Gastroesophageal sphincter (tissue), 4 donors: ENCODE data around the gene PHKG2. TPM values are rescaled to one million over a fixed set of nuclear protein-coding genes. Genes with fewer than 3 reads are reported as not detected.

Experiments
- ATAC-seq: fragments of 150-250 bp; one replicate; pipeline ENCODE4 v1.9.1; 2016; ENCODE audit warnings: mild to moderate bottlenecking, moderate library complexity
- H3K27ac ChIP-seq, 4 donors: fragments of 200-600 bp; sonication (generic) in 3 of 4; 1 replicate in 3 of 4; 2 replicates in 1 of 4; pipeline ENCODE4 v1.5.1; 2016 to 2019
- H3K27me3 ChIP-seq: fragments of 200-600 bp; sonication (generic); one replicate; pipeline ENCODE4 v1.5.1; 2019
- H3K36me3 ChIP-seq, 2 donors: fragments of 200-600 bp; sonication (generic); one replicate each; pipeline ENCODE4 v1.5.1; 2019; ENCODE audit warnings: control low read depth in 1 of 2
- H3K4me1 ChIP-seq, 3 donors: fragments of 200-600 bp; sonication (generic); 1 replicate in 2 of 3; 2 replicates in 1 of 3; pipeline ENCODE4 v1.5.1; 2016 to 2019; ENCODE audit warnings: control low read depth in 2 of 3
- H3K4me3 ChIP-seq, 2 donors: fragments of 200-600 bp; sonication (generic); one replicate each; pipeline ENCODE4 v1.5.1; 2019; ENCODE audit warnings: mild to moderate bottlenecking in 1 of 2, moderate library complexity in 1 of 2
- H3K9me3 ChIP-seq, 3 donors: fragments of 200-600 bp; sonication (generic); one replicate each; pipeline ENCODE4 v1.5.1; 2017 to 2019; ENCODE audit warnings: control low read depth in 2 of 3
- EP300 ChIP-seq: sonication (generic); formaldehyde crosslinking; IDR thresholded peaks from one replicate; pipeline ENCODE4 v1.6.1; 2017; ENCODE audit warnings: antibody characterized with exemption, mild to moderate bottlenecking
- POLR2A ChIP-seq, 2 donors: fragments of 450-650 bp; IDR thresholded peaks; one replicate each; pipeline ENCODE4 v1.6.1; 2017; ENCODE audit warnings: antibody characterized with exemption in 2 of 2, mild to moderate bottlenecking in 2 of 2, moderate library complexity in 1 of 2
- POLR2AphosphoS5 ChIP-seq: sonication (generic); formaldehyde crosslinking; IDR thresholded peaks from one replicate; pipeline ENCODE4 v1.6.1; 2017; ENCODE audit warnings: antibody characterized with exemption
- WGBS, 2 donors: methylation state at CpG; one replicate each; pipeline ENCODE4 v1.1.5; 2018; ENCODE audit warnings: low coverage in 1 of 2; 5-methylcytosine and 5-hydroxymethylcytosine counted together
- total RNA-seq, 4 donors: library from RNA; depleted of rRNA; stranded (reverse); fragments of >200 nt; gene quantifications; one replicate each; pipeline ENCODE4 v1.1.0, GENCODE V29; 2016
- TF ChIP-seq, protein P1 (sequence below), 4 experiments: fragments of 200-600 bp in 2 of 4; fragments of 450-650 bp in 2 of 4; sonication (generic) in 1 of 4; IDR thresholded peaks; one replicate each; pipeline ENCODE4 v1.5.1; 2017 to 2019; ENCODE audit warnings: antibody characterized with exemption in 4 of 4, mild to moderate bottlenecking in 2 of 4, moderate library complexity in 2 of 4

PHKG2 gene
- total RNA-seq, 4 donors from 2014 or later, result 19.4 to 29.0 (median 23.4) TPM

GRCh38 chr16:30764086-30764485 is 15.9 kb downstream of the PHKG2 start:
- 71 to 100% methylated on average over 1 of the region's 11 CpGs for WGBS, 2 donors
- no peaks in the 10 kb centered on the region for H3K27me3 ChIP-seq

GRCh38 chr16:30764816-30765465 is 16.7 kb downstream of the PHKG2 start:
- ATAC-seq, result no peak
- Histone ChIP-seq H3K27me3 (no peaks in the 10 kb centered on the region), H3K9me3 (no peaks in the 10 kb centered on the region), H3K4me1 (peaks cover 5 to 40% (median 21%) of the 10 kb centered on the region in 3 donors), H3K4me3 (no peak overlapping the region), H3K27ac (no peak overlapping the region), H3K36me3 (peaks cover 0 to 69% of the 10 kb centered on the region in 2 donors)
- TF ChIP-seq, protein P1, sequence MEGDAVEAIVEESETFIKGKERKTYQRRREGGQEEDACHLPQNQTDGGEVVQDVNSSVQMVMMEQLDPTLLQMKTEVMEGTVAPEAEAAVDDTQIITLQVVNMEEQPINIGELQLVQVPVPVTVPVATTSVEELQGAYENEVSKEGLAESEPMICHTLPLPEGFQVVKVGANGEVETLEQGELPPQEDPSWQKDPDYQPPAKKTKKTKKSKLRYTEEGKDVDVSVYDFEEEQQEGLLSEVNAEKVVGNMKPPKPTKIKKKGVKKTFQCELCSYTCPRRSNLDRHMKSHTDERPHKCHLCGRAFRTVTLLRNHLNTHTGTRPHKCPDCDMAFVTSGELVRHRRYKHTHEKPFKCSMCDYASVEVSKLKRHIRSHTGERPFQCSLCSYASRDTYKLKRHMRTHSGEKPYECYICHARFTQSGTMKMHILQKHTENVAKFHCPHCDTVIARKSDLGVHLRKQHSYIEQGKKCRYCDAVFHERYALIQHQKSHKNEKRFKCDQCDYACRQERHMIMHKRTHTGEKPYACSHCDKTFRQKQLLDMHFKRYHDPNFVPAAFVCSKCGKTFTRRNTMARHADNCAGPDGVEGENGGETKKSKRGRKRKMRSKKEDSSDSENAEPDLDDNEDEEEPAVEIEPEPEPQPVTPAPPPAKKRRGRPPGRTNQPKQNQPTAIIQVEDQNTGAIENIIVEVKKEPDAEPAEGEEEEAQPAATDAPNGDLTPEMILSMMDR (IDR thresholded peaks at IDR 0.05), result no peak
- no peak for TF ChIP-seq EP300
- WGBS, 2 donors, result 100% methylated on average over 2 of the region's 12 CpGs

More at GRCh38 chr16:30764086-30764485, 15.9 kb downstream of the PHKG2 start:
- no peak for TF ChIP-seq POLR2A (IDR thresholded peaks at IDR 0.05)
- TF ChIP-seq POLR2AphosphoS5, result no peak
- TF ChIP-seq EP300, result no peak
- TF ChIP-seq, protein P1 (IDR thresholded peaks at IDR 0.05), result no peak
- peaks cover 5 to 40% (median 21%) of the 10 kb centered on the region in 3 donors for H3K4me1 ChIP-seq
- H3K27ac ChIP-seq, result no peak overlapping the region
- no peak for ATAC-seq
- no peaks in the 10 kb centered on the region for H3K9me3 ChIP-seq
- H3K36me3 ChIP-seq, result peaks cover 0 to 61% of the 10 kb centered on the region in 2 donors
- H3K4me3 ChIP-seq, result no peak overlapping the region

DNA sequence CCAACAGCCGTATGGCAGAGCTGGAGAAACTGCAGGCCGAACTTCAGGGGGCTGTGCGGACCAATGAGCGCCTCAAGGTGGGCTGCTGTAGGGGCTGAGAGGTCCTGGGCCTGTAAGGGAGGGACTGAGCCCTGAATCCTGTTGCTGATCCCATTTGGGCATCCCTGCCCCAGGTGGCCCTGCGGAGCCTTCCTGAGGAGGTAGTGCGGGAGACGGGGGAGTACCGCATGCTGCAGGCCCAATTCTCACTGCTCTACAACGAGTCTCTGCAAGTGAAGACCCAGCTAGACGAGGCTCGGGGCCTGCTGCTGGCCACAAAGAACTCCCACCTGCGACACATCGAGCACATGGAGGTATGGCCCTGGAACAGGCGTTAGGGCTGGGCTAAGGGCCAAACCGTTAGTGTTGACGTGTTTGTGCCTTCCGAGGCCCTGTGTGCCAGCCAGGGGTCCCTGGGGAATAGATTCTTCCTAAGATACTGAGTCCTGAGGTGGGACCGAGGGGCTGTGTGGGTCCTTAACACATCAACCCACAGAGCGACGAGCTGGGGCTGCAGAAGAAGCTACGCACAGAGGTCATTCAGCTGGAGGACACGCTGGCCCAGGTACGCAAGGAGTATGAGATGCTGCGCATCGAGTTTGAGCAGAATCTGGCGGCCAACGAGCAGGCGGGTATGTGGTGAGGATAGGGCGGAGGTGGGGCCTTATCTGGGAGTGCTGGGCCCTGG is 18.1 kb downstream of the PHKG2 start:
- Histone ChIP-seq H3K36me3 (peaks cover 0 to 84% of the 10 kb centered on the region in 2 donors), H3K4me3 (no peak overlapping the region), H3K27ac (no peak overlapping the region), H3K9me3 (no peaks in the 10 kb centered on the region), H3K4me1 (peaks cover 5 to 29% (median 14%) of the 10 kb centered on the region in 3 donors), H3K27me3 (no peaks in the 10 kb centered on the region)
- ATAC-seq, result no peak
- TF ChIP-seq, protein P1 (IDR thresholded peaks at IDR 0.05), result no peak
- TF ChIP-seq EP300, result no peak
- TF ChIP-seq POLR2AphosphoS5, result no peak
- no peak for TF ChIP-seq POLR2A (IDR thresholded peaks at IDR 0.05)
- 65 to 75% methylated on average over 4 to 9 of the region's 29 CpGs for WGBS, 2 donors

GRCh38 chr16:30766933-30767284 is 18.7 kb downstream of the PHKG2 start:
- no peak for ATAC-seq
- TF ChIP-seq EP300, result no peak
- no peaks in the 10 kb centered on the region for H3K9me3 ChIP-seq
- H3K27ac ChIP-seq, result no peak overlapping the region
- peaks cover 5 to 26% (median 12%) of the 10 kb centered on the region in 3 donors for H3K4me1 ChIP-seq
- WGBS, 2 donors, result 68 to 78% methylated on average over 4 of the region's 4 CpGs
- H3K36me3 ChIP-seq, result peaks cover 0 to 89% of the 10 kb centered on the region in 2 donors
- H3K4me3 ChIP-seq, result no peak overlapping the region
- H3K27me3 ChIP-seq, result no peaks in the 10 kb centered on the region

GRCh38 chr16:30767767-30768465 is 19.7 kb downstream of the PHKG2 start:
- no peaks in the 10 kb centered on the region for H3K27me3 ChIP-seq
- 84 to 89% methylated on average over 2 to 10 of the region's 18 CpGs for WGBS, 2 donors
- peaks cover 0 to 99% of the 10 kb centered on the region in 2 donors for H3K36me3 ChIP-seq
- TF ChIP-seq, protein P1 (IDR thresholded peaks at IDR 0.05), result no peak
- TF ChIP-seq POLR2A (IDR thresholded peaks at IDR 0.05), result no peak
- TF ChIP-seq EP300, result no peak
- TF ChIP-seq POLR2AphosphoS5, result no peak
- H3K27ac ChIP-seq, result no peak overlapping the region
- H3K4me1 ChIP-seq, result peaks cover 5 to 20% (median 9%) of the 10 kb centered on the region in 3 donors
- H3K4me3 ChIP-seq, result no peak overlapping the region
- H3K9me3 ChIP-seq, result no peaks in the 10 kb centered on the region
- ATAC-seq, result no peak
